H1 (cell line): ENCODE measurements around the gene EIF2S2. TPM values are rescaled to one million over a fixed set of nuclear protein-coding genes. Genes with fewer than 3 reads are reported as not detected.

Source experiments
- CTCF ChIA-PET: fragments of 300-600 bp; sonication (Branson Sonifier 250); formaldehyde crosslinking; loops from one replicate; lab custom pipeline; 2021; ENCODE audit not compliant: partially characterized antibody; lab: Charles Lee
- POLR2A ChIA-PET: fragments of 300-600 bp; sonication (Branson Sonifier 250); formaldehyde crosslinking; loops from one replicate; lab custom pipeline; 2021; ENCODE audit warnings: inconsistent platforms; ENCODE audit not compliant: partially characterized antibody; lab: Charles Lee
- DNase-seq, 2 experiments: peaks; one replicate each; pipeline versions ENCODE4 v3.0.0 to v3.0.0-alpha.2; 2010 to 2022; ENCODE audit warnings: low spot score in 2 of 2, low read depth in 1 of 2, mixed read lengths in 1 of 2
- FAIRE-seq: peaks from 2 replicates; lab custom pipeline; 2011; peaks lifted over from hg19 to GRCh38; lab: Jason Lieb, UNC
- H2AFZ ChIP-seq: 2 replicates; pipeline ENCODE4 v1.8.1; 2012; ENCODE audit warnings: low read length, inconsistent platforms
- H2AK5ac ChIP-seq: 2 replicates; pipeline ENCODE4 v1.6.1; 2013; ENCODE audit warnings: low read depth, low read length
- H2BK120ac ChIP-seq: replicated peaks from 2 replicates; pipeline ENCODE3; 2013; ENCODE audit warnings: low read depth, low read length, inconsistent platforms
- H2BK12ac ChIP-seq: 2 replicates; pipeline ENCODE4 v1.6.1; 2013; ENCODE audit warnings: low read depth, low read length
- H2BK15ac ChIP-seq: 2 replicates; pipeline ENCODE4 v1.6.1; 2013; ENCODE audit warnings: low read length
- H2BK20ac ChIP-seq: 2 replicates; pipeline ENCODE4 v1.6.1; 2013; ENCODE audit warnings: low read length
- H2BK5ac ChIP-seq: 2 replicates; pipeline ENCODE4 v1.6.1; 2013; ENCODE audit warnings: low read depth, low read length
- H3K14ac ChIP-seq: 2 replicates; pipeline ENCODE4 v1.6.1; 2013; ENCODE audit warnings: inconsistent platforms; ENCODE audit not compliant: insufficient read length
- H3K18ac ChIP-seq: 2 replicates; pipeline ENCODE4 v1.6.1; 2013; ENCODE audit warnings: low read length; ENCODE audit errors: extremely low read depth
- H3K23ac ChIP-seq: 2 replicates; pipeline ENCODE4 v1.6.1; 2013; ENCODE audit warnings: inconsistent platforms; ENCODE audit not compliant: insufficient read length
- H3K23me2 ChIP-seq: 2 replicates; pipeline ENCODE4 v1.6.1; 2013; ENCODE audit warnings: low read depth, low read length
- H3K27ac ChIP-seq: 2 replicates; pipeline ENCODE4 v1.6.1; 2011; ENCODE audit warnings: low read depth, low read length, inconsistent platforms
- H3K27me3 ChIP-seq, 4 experiments: replicated peaks in 1 of 4; 1 replicate in 1 of 4; 2 replicates in 3 of 4; pipeline versions ENCODE4 v1.6.1 to v1.8.1; 2011 to 2013; ENCODE audit warnings: low read length in 3 of 4, mild to moderate bottlenecking in 3 of 4, inconsistent platforms in 2 of 4, mixed read lengths in 2 of 4, moderate library complexity in 1 of 4; ENCODE audit not compliant: control insufficient read depth in 3 of 4, insufficient read depth in 3 of 4; ENCODE audit errors: extremely low read depth in 1 of 4
- H3K36me3 ChIP-seq, 4 experiments: 2 replicates each; pipeline versions ENCODE4 v1.6.1 to v1.8.1; 2011 to 2013; ENCODE audit warnings: mild to moderate bottlenecking in 4 of 4, low read length in 3 of 4, moderate library complexity in 2 of 4, control low read depth in 1 of 4, inconsistent platforms in 1 of 4; ENCODE audit not compliant: insufficient read depth in 4 of 4, control insufficient read depth in 2 of 4
- H3K4ac ChIP-seq: replicated peaks from 2 replicates; pipeline ENCODE3; 2013; ENCODE audit warnings: low read length, low read depth, mixed read lengths, inconsistent platforms; ENCODE audit not compliant: insufficient read length
- H3K4me1 ChIP-seq, 4 experiments: replicated peaks in 1 of 4; 1 replicate in 1 of 4; 2 replicates in 3 of 4; pipeline versions ENCODE4 v1.6.1 to v1.8.1; 2011 to 2013; ENCODE audit warnings: low read length in 3 of 4, inconsistent platforms in 2 of 4, mixed read lengths in 1 of 4; ENCODE audit not compliant: insufficient read depth in 4 of 4, control insufficient read depth in 3 of 4
- H3K4me2 ChIP-seq, 2 experiments: 2 replicates each; pipeline versions ENCODE4 v1.6.1 to v1.8.1; 2011 to 2013; ENCODE audit warnings: low read depth in 2 of 2, low read length in 2 of 2, control low read depth in 1 of 2, inconsistent platforms in 1 of 2, mild to moderate bottlenecking in 1 of 2; ENCODE audit not compliant: insufficient read depth in 1 of 2
- H3K4me3 ChIP-seq, 4 experiments: fragments of 200-600, 300-600 bp in 1 of 4; sonication (generic), shearing (Covaris generic), sonication (Bioruptor Twin) in 1 of 4; 2 replicates each; pipeline versions ENCODE4 v1.5.1 to v1.8.1; 2011 to 2016; ENCODE audit warnings: low read length in 4 of 4, low read depth in 3 of 4, control low read depth in 2 of 4, inconsistent platforms in 2 of 4, mild to moderate bottlenecking in 2 of 4, mixed read lengths in 1 of 4, moderate library complexity in 1 of 4; ENCODE audit not compliant: insufficient read depth in 2 of 4; ENCODE audit errors: extremely low read depth in 1 of 4
- H3K56ac ChIP-seq: replicated peaks from 2 replicates; pipeline ENCODE3; 2013; ENCODE audit warnings: low read depth, mild to moderate bottlenecking, mixed read lengths, low read length, inconsistent platforms; ENCODE audit not compliant: insufficient read length
- H3K79me1 ChIP-seq: 2 replicates; pipeline ENCODE4 v1.6.1; 2013; ENCODE audit warnings: low read depth, low read length, control low read depth
- H3K79me2 ChIP-seq, 2 experiments: 2 replicates each; pipeline versions ENCODE4 v1.6.1 to v1.8.1; 2012 to 2013; ENCODE audit warnings: low read length in 2 of 2, mild to moderate bottlenecking in 2 of 2, inconsistent platforms in 1 of 2; ENCODE audit not compliant: insufficient read depth in 2 of 2, control insufficient read depth in 1 of 2
- H3K9ac ChIP-seq, 4 experiments: replicated peaks in 1 of 4; 1 replicate in 1 of 4; 2 replicates in 3 of 4; pipeline versions ENCODE4 v1.6.1 to v1.8.1; 2011 to 2013; ENCODE audit warnings: low read depth in 3 of 4, low read length in 3 of 4, control low read depth in 2 of 4, mild to moderate bottlenecking in 2 of 4, moderate library complexity in 2 of 4, inconsistent platforms in 1 of 4; ENCODE audit errors: extremely low read depth in 1 of 4
- H3K9me3 ChIP-seq, 2 experiments: 2 replicates each; pipeline versions ENCODE4 v1.6.1 to v1.8.1; 2012 to 2013; ENCODE audit warnings: mild to moderate bottlenecking in 2 of 2, moderate library complexity in 2 of 2, control low read depth in 1 of 2, inconsistent platforms in 1 of 2, low read depth in 1 of 2, low read length in 1 of 2, mixed read lengths in 1 of 2; ENCODE audit not compliant: insufficient read depth in 2 of 2
- H4K20me1 ChIP-seq, 2 experiments: replicated peaks in 1 of 2; 2 replicates each; pipeline versions ENCODE3 to v1.8.1; 2011 to 2013; ENCODE audit warnings: inconsistent platforms in 2 of 2, low read length in 2 of 2, mild to moderate bottlenecking in 1 of 2; ENCODE audit not compliant: insufficient read depth in 2 of 2, control insufficient read depth in 1 of 2
- H4K5ac ChIP-seq: 2 replicates; pipeline ENCODE4 v1.6.1; 2013; ENCODE audit warnings: low read length, low read depth, mixed read lengths, inconsistent platforms; ENCODE audit not compliant: insufficient read length
- H4K8ac ChIP-seq: 2 replicates; pipeline ENCODE4 v1.8.0; 2013; ENCODE audit warnings: mild to moderate bottlenecking, moderate library complexity, low read length, inconsistent platforms; ENCODE audit not compliant: insufficient read depth; ENCODE audit errors: extremely low read depth
- H4K91ac ChIP-seq: replicated peaks from 2 replicates; pipeline ENCODE3; 2013; ENCODE audit warnings: low read length, mixed read lengths, inconsistent platforms; ENCODE audit not compliant: insufficient read length
- BACH1 ChIP-seq: IDR thresholded peaks from 2 replicates; pipeline ENCODE4 v1.6.1; 2012; ENCODE audit warnings: low read length, improper control_type of control experiment
- BCL11A ChIP-seq, 2 experiments: IDR thresholded peaks; one replicate each; pipeline ENCODE4 v1.6.1; 2011; ENCODE audit warnings: low read depth in 2 of 2, low read length in 2 of 2, mild to moderate bottlenecking in 2 of 2
- CBX5 ChIP-seq: fragments of 300-800, 300-1000 bp; sonication (generic); IDR thresholded peaks from 2 replicates; pipeline ENCODE4 v1.7.1; 2016; ENCODE audit warnings: antibody characterized with exemption, low read length, low read depth
- CBX8 ChIP-seq: fragments of 300-800, 300-1000 bp; sonication (generic); IDR thresholded peaks from 2 replicates; pipeline ENCODE4 v1.7.1; 2016; ENCODE audit warnings: low read depth, low read length, borderline replicate concordance
- CEBPB ChIP-seq: IDR thresholded peaks from 2 replicates; pipeline ENCODE4 v1.6.1; 2012; ENCODE audit warnings: low read depth, low read length
- CHD1 ChIP-seq: IDR thresholded peaks from 2 replicates; pipeline ENCODE4 v1.6.1; 2012; ENCODE audit warnings: low read depth, low read length, improper control_type of control experiment
- CHD2 ChIP-seq: IDR thresholded peaks from 2 replicates; pipeline ENCODE4 v1.6.1; 2012; ENCODE audit warnings: low read length, improper control_type of control experiment
- FOSL1 ChIP-seq: IDR thresholded peaks from 2 replicates; pipeline ENCODE4 v1.6.1; 2011; ENCODE audit warnings: mild to moderate bottlenecking, low read depth, low read length, moderate library complexity; ENCODE audit not compliant: insufficient read depth
- RBBP5 ChIP-seq: IDR thresholded peaks from 2 replicates; pipeline ENCODE4 v1.7.1; 2012; ENCODE audit warnings: low read depth, mild to moderate bottlenecking, inconsistent platforms, low read length, moderate library complexity, borderline replicate concordance
- SAP30 ChIP-seq: fragments of 300-600 bp; sonication (generic); IDR thresholded peaks from 2 replicates; pipeline ENCODE4 v1.7.1; 2012; ENCODE audit warnings: low read length, moderate library complexity, mild to moderate bottlenecking, inconsistent platforms; ENCODE audit not compliant: insufficient read depth, insufficient replicate concordance
- SP4 ChIP-seq: IDR thresholded peaks from 2 replicates; pipeline ENCODE4 v1.6.1; 2012; ENCODE audit warnings: low read length, inconsistent platforms
- SRF ChIP-seq: IDR thresholded peaks from 2 replicates; pipeline ENCODE4 v1.6.1; 2011; ENCODE audit warnings: mild to moderate bottlenecking, low read depth, low read length, moderate library complexity
- YY1 ChIP-seq: IDR thresholded peaks from 2 replicates; pipeline ENCODE4 v1.6.1; 2011; ENCODE audit warnings: low read depth, mild to moderate bottlenecking, low read length
- WGBS, 2 experiments: shearing (Covaris generic) in 1 of 2; methylation state at CpG; one replicate each; pipeline versions ENCODE4 v1.1.6 to v1.1.7; 2013 to 2015; ENCODE audit warnings: low lambda C conversion rate in 2 of 2, mixed read lengths in 2 of 2, inconsistent platforms in 1 of 2, low coverage in 1 of 2, missing lambda C conversion rate in 1 of 2; ENCODE audit not compliant: insufficient replicate concordance in 2 of 2, insufficient coverage in 1 of 2, insufficient read length in 1 of 2; ENCODE audit errors: extremely low coverage in 1 of 2, missing lambda C conversion rate in 1 of 2; 5-methylcytosine and 5-hydroxymethylcytosine counted together
- polyA plus RNA-seq, 7 experiments: library from polyadenylated mRNA; depleted of rRNA in 3 of 7; stranded (reverse) in 5 of 7; unstranded in 2 of 7; fragments of >200 nt in 5 of 7; fragments of 200-250 nt in 2 of 7; gene quantifications; 1 replicate in 5 of 7; 2 replicates in 1 of 7; 4 replicates in 1 of 7; pipeline versions ENCODE4 v1.2.1 to v1.2.3, GENCODE V29; 2011 to 2013; ENCODE audit warnings: missing spikeins in 2 of 7, mixed read lengths in 2 of 7
- total RNA-seq: library from RNA; stranded (reverse); fragmentation: NEBNext Ultra II Directional; extraction: Animal tissue kit (Norgen Biotek cat#: 25700); gene quantifications from 2 replicates; pipeline ENCODE4 v1.2.1, GENCODE V29; 2021

The EIF2S2 gene
- total and polyA plus RNA-seq, 2 of the 8 experiments (the other 6 are each of a cell fraction or from before 2014, with no cell fraction given) = 59.5 to 142 TPM

DNA sequence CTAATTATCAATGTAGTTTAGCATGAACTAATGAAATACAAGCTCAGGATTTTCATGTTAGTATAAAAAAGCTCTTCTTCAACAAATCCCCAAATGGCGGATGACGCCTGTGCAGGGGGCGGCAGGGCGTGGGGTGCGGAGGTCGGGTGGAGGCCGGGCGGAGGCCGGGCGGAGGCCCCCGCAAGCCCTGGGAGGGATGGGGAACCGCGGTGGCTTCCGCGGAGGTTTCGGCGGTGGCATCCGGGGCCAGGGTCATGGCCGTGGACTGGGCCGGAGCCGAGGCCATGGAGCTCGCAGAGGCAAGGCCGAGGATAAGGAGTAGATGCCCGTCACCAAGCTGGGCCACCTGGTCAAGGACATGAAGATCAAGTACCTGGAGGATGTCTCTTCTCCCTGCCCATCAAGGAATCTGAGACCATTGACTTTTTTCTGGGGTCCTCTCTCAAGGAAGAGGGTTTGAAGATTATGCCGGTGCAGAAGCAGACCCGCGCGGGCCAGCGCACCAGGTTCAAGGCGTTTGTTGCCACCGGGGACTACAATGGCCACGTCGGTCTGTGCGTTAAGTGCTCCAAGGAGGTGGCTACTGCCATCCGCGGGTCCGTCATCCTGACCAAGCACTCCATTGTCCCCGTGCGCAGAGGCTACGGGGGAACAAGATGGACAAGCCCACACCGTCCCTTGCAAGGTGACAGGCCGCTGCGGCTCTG lies 10.4 kb upstream of the EIF2S2 start:
- H2BK20ac ChIP-seq = no peak overlapping the region
- H3K56ac ChIP-seq = no peak overlapping the region
- no peak overlapping the region for H2AK5ac ChIP-seq
- H3K79me2 ChIP-seq = no peaks in the 10 kb centered on the region
- no peaks in the 10 kb centered on the region for H3K79me1 ChIP-seq
- H3K23me2 ChIP-seq = no peaks in the 10 kb centered on the region
- no peaks in the 10 kb centered on the region for H3K4me1 ChIP-seq
- no peak overlapping the region for H3K4me3 ChIP-seq
- H3K14ac ChIP-seq = no peak overlapping the region
- no peak overlapping the region for H3K4me2 ChIP-seq
- H3K18ac ChIP-seq = no peak overlapping the region
- no peak overlapping the region for H2BK120ac ChIP-seq
- H4K8ac ChIP-seq = no peak overlapping the region; the same call in 1 of the 2 replicates
- H3K4ac ChIP-seq = no peak overlapping the region
- FAIRE-seq = no peak
- no peak overlapping the region for H2AFZ ChIP-seq
- no peak overlapping the region for H2BK15ac ChIP-seq
- H4K5ac ChIP-seq = no peak overlapping the region
- no peaks in the 10 kb centered on the region for H4K20me1 ChIP-seq
- WGBS, 2 experiments = 94% methylated on average over 41 of the region's 43 CpGs; no CpG with 5 or more reads in 1 of the 2 experiments
- no peak overlapping the region for H3K27ac ChIP-seq
- peaks cover 0 to 3% (median 0%) of the 10 kb centered on the region in 4 experiments; a peak in 1 of 7 replicates for H3K27me3 ChIP-seq
- no peaks in the 10 kb centered on the region for H3K9me3 ChIP-seq
- ChIA-PET CTCF (interaction anchor here (0.8 to 0.9 kb wide), 2 partner anchors 201 to 260 kb away, joined by 3 to 6 read pairs; no protein-coding TSS in a partner anchor), POLR2A (interaction anchor here (0.5 to 2.6 kb wide), 4 partner anchors 11 to 57 kb away, joined by 3 to 10 read pairs (median 4); partner anchors contain the start of gene EIF2S2)
- H4K91ac ChIP-seq = no peak overlapping the region
- H3K23ac ChIP-seq = no peak overlapping the region
- no peaks in the 10 kb centered on the region for H3K36me3 ChIP-seq
- no peak overlapping the region for H3K9ac ChIP-seq
- H2BK12ac ChIP-seq = no peak overlapping the region
- DNase-seq = no peak
- no peak overlapping the region for H2BK5ac ChIP-seq
- TF ChIP-seq YY1 (no peak), CHD1 (no peak), SAP30 (no peak), SRF (no peak), CEBPB (no peak), BACH1 (no peak), CHD2 (no peak), SP4 (no peak), BCL11A (IDR thresholded peaks at IDR 0.05; ENCODE audit: low read depth in 2 of 2, low read length in 2 of 2) (no peak), RBBP5 (no peak), CBX8 (no peak), FOSL1 (no peak), CBX5 (no peak)
